Right lobe of liver (tissue), 4 donors: ENCODE data around the gene NBAS.

Source experiments
- POLR2A ChIP-seq: fragments of 450-650 bp; IDR thresholded peaks from one replicate; pipeline ENCODE4 v1.6.1; 2017; ENCODE audit warnings: antibody characterized with exemption, mild to moderate bottlenecking
- TF ChIP-seq, protein P1 (sequence below), 4 donors: fragments of 200-600 bp in 3 of 4; fragments of 450-650 bp in 1 of 4; IDR thresholded peaks; one replicate each; pipeline versions ENCODE4 v1.5.1 to v1.8.0; 2016 to 2022; ENCODE audit warnings: antibody characterized with exemption in 4 of 4, mild to moderate bottlenecking in 2 of 4
- donor health status: DM: no; HTN: no; CAD: no.
- donor health status: DM: no; HTN: no; CAD: no.
- donor health status: DM: no; HTN: yes; CAD: no.

DNA sequence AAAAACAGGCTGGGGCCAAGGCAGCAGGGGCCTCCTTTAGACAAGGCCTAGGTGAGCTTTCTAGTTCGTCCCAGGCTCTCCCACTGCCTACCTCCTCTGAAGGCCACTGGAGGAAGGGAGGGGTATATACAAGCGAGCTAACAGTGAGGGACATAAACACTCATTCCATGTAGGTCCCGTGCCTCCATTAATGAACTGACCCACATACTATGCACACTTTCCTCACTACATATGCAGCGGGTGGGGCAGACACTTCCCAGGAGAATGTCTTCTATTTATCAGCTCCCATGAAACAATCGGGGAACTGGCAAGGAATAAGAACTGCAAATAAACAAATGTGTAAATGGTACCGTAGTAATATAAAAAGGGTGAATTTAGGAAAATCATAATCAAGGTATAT is 336.5 kb downstream of the NBAS start:
- TF ChIP-seq, protein P1, sequence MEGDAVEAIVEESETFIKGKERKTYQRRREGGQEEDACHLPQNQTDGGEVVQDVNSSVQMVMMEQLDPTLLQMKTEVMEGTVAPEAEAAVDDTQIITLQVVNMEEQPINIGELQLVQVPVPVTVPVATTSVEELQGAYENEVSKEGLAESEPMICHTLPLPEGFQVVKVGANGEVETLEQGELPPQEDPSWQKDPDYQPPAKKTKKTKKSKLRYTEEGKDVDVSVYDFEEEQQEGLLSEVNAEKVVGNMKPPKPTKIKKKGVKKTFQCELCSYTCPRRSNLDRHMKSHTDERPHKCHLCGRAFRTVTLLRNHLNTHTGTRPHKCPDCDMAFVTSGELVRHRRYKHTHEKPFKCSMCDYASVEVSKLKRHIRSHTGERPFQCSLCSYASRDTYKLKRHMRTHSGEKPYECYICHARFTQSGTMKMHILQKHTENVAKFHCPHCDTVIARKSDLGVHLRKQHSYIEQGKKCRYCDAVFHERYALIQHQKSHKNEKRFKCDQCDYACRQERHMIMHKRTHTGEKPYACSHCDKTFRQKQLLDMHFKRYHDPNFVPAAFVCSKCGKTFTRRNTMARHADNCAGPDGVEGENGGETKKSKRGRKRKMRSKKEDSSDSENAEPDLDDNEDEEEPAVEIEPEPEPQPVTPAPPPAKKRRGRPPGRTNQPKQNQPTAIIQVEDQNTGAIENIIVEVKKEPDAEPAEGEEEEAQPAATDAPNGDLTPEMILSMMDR (IDR thresholded peaks at IDR 0.05): no peak
- no peak for TF ChIP-seq POLR2A
